SK-N-SH (cell line): Measurements from ENCODE around the gene RAB38. TPM values are rescaled to one million over a fixed set of nuclear protein-coding genes. Genes with fewer than 3 reads are reported as not detected.

ENCODE experiments used
- CTCF ChIA-PET: fragments of 300-600, 350-600 bp; formaldehyde crosslinking; extraction: SDS; loops from one replicate; lab custom pipeline; 2021; lab: Yijun Ruan, JAX
- POLR2A ChIA-PET: fragments of 350-600 bp; sonication (Branson Sonifier 250); formaldehyde crosslinking; extraction: SDS; loops from one replicate; lab custom pipeline; 2020; ENCODE audit warnings: antibody characterized with exemption, inconsistent platforms; lab: Yijun Ruan, JAX
- DNase-seq: peaks from one replicate; pipeline ENCODE4 v3.0.0; 2012
- H2AFZ ChIP-seq: fragments of 200-600 bp; sonication (generic); 2 replicates; pipeline ENCODE4 v1.8.1; 2016; ENCODE audit warnings: antibody characterized with exemption, mild to moderate bottlenecking, low read depth
- H3F3A ChIP-seq: fragments of 200-600 bp; sonication (generic); replicated peaks from 2 replicates; pipeline ENCODE3; 2016; ENCODE audit warnings: antibody characterized with exemption, mild to moderate bottlenecking; ENCODE audit not compliant: insufficient read depth
- H3K27ac ChIP-seq, 2 experiments: fragments of 200-500 bp in 1 of 2; fragments of 200-600 bp in 1 of 2; sonication (Bioruptor generic) in 1 of 2; sonication (generic), shearing (Covaris generic) in 1 of 2; 2 replicates each; pipeline versions ENCODE4 v1.5.1 to v1.6.1; 2014 to 2016; ENCODE audit warnings: low read depth in 2 of 2, inconsistent platforms in 1 of 2, low read length in 1 of 2, mild to moderate bottlenecking in 1 of 2, mixed read lengths in 1 of 2
- H3K27me3 ChIP-seq: fragments of 200-600 bp; sonication (generic), shearing (Covaris generic); 2 replicates; pipeline ENCODE4 v1.6.1; 2016; ENCODE audit warnings: mixed run types; ENCODE audit not compliant: insufficient read depth
- H3K36me3 ChIP-seq, 2 experiments: fragments of 200-500 bp in 1 of 2; fragments of 200-600 bp in 1 of 2; sonication (Bioruptor generic) in 1 of 2; sonication (generic) in 1 of 2; replicated peaks in 1 of 2; 2 replicates each; pipeline versions ENCODE3 to v1.5.1; 2014 to 2016; ENCODE audit warnings: low read length in 1 of 2, mild to moderate bottlenecking in 1 of 2; ENCODE audit not compliant: insufficient read depth in 2 of 2, control insufficient read depth in 1 of 2
- H3K4me1 ChIP-seq, 2 experiments: fragments of 200-500 bp in 1 of 2; fragments of 200-600 bp in 1 of 2; sonication (Bioruptor generic) in 1 of 2; sonication (generic), shearing (Covaris generic) in 1 of 2; 2 replicates each; pipeline versions ENCODE4 v1.5.1 to v1.6.1; 2014 to 2016; ENCODE audit warnings: low read depth in 1 of 2, low read length in 1 of 2, mixed run types in 1 of 2; ENCODE audit not compliant: insufficient read depth in 2 of 2, control insufficient read depth in 1 of 2
- H3K4me2 ChIP-seq: fragments of 200-600 bp; sonication (generic), shearing (Covaris generic); 2 replicates; pipeline ENCODE4 v1.6.1; 2017; ENCODE audit warnings: mixed run types
- H3K4me3 ChIP-seq, 2 experiments: fragments of 200-500 bp in 1 of 2; fragments of 200-600 bp in 1 of 2; sonication (Bioruptor generic) in 1 of 2; sonication (generic), shearing (Covaris generic) in 1 of 2; 2 replicates each; pipeline versions ENCODE4 v1.5.1 to v1.8.1; 2014 to 2016; ENCODE audit warnings: low read depth in 2 of 2, inconsistent platforms in 1 of 2, low read length in 1 of 2, mild to moderate bottlenecking in 1 of 2, mixed read lengths in 1 of 2, moderate library complexity in 1 of 2
- H3K79me2 ChIP-seq: fragments of 200-600 bp; sonication (generic); 2 replicates; pipeline ENCODE4 v1.8.1; 2017; ENCODE audit warnings: mild to moderate bottlenecking; ENCODE audit not compliant: insufficient read depth
- H3K9ac ChIP-seq: fragments of 200-600 bp; sonication (generic); 2 replicates; pipeline ENCODE4 v1.6.1; 2017; ENCODE audit warnings: mixed run types
- H3K9me2 ChIP-seq: fragments of 200-600 bp; sonication (generic); 2 replicates; pipeline ENCODE4 v1.6.1; 2017; ENCODE audit warnings: mixed run types
- H3K9me3 ChIP-seq: fragments of 200-600 bp; sonication (generic); 2 replicates; pipeline ENCODE4 v1.6.1; 2017; ENCODE audit warnings: mixed run types, mild to moderate bottlenecking, moderate library complexity
- H4K20me1 ChIP-seq: fragments of 200-600 bp; sonication (generic); 2 replicates; pipeline ENCODE4 v1.6.1; 2017; ENCODE audit warnings: mild to moderate bottlenecking, mixed run types; ENCODE audit not compliant: insufficient read depth
- CHD2 ChIP-seq: fragments of 150-350 bp; IDR thresholded peaks from 2 replicates; pipeline ENCODE4 v1.6.1; 2018; ENCODE audit warnings: low read length; ENCODE audit not compliant: partially characterized antibody
- CTCF ChIP-seq: fragments of 200-600 bp; sonication (generic); IDR thresholded peaks from 2 replicates; pipeline ENCODE4 v1.6.1; 2017; ENCODE audit warnings: antibody characterized with exemption, mild to moderate bottlenecking, moderate library complexity
- ELF1 ChIP-seq: IDR thresholded peaks from 2 replicates; pipeline ENCODE4 v1.4.0; 2012
- EP300 ChIP-seq, 2 experiments: IDR thresholded peaks; 2 replicates each; pipeline versions ENCODE4 v1.4.0 to v1.6.1; 2012; ENCODE audit warnings: borderline replicate concordance in 1 of 2, low read depth in 1 of 2, low read length in 1 of 2
- EZH2phosphoT487 ChIP-seq: fragments of 200-600 bp; sonication (generic); IDR thresholded peaks from 2 replicates; pipeline ENCODE4 v1.6.1; 2017; ENCODE audit warnings: low read depth, mixed run types, mild to moderate bottlenecking, antibody characterized with exemption, moderate library complexity, borderline replicate concordance
- FOSL2 ChIP-seq: IDR thresholded peaks from 2 replicates; pipeline ENCODE4 v1.4.0; 2012; ENCODE audit warnings: low read depth, mild to moderate bottlenecking, moderate library complexity, borderline replicate concordance
- GABPA ChIP-seq: IDR thresholded peaks from 2 replicates; pipeline ENCODE4 v1.4.0; 2012; ENCODE audit warnings: low read depth, mild to moderate bottlenecking
- JUND ChIP-seq: IDR thresholded peaks from 2 replicates; pipeline ENCODE4 v1.4.0; 2012
- MAX ChIP-seq: IDR thresholded peaks from 2 replicates; pipeline ENCODE4 v1.4.0; 2012; ENCODE audit warnings: low read depth
- MEF2A ChIP-seq: IDR thresholded peaks from 2 replicates; pipeline ENCODE4 v1.4.0; 2012; ENCODE audit warnings: low read depth, borderline replicate concordance
- NFIC ChIP-seq: IDR thresholded peaks from 2 replicates; pipeline ENCODE4 v1.4.0; 2012; ENCODE audit warnings: borderline replicate concordance
- RAD21 ChIP-seq: IDR thresholded peaks from 2 replicates; pipeline ENCODE4 v1.6.1; 2012; ENCODE audit warnings: mild to moderate bottlenecking, low read length
- REST ChIP-seq: IDR thresholded peaks from 2 replicates; pipeline ENCODE4 v1.6.1; 2012; ENCODE audit warnings: mild to moderate bottlenecking, low read depth, low read length, moderate library complexity
- RFX5 ChIP-seq: IDR thresholded peaks from 2 replicates; pipeline ENCODE4 v1.6.1; 2012; ENCODE audit warnings: mild to moderate bottlenecking, improper control_type of control experiment, low read length
- RXRA ChIP-seq: IDR thresholded peaks from 2 replicates; pipeline ENCODE4 v1.4.0; 2012; ENCODE audit warnings: low read depth, mild to moderate bottlenecking, borderline replicate concordance
- SIN3A ChIP-seq: IDR thresholded peaks from 2 replicates; pipeline ENCODE4 v1.6.1; 2012; ENCODE audit warnings: low read depth, mild to moderate bottlenecking, low read length, moderate library complexity, borderline replicate concordance
- USF1 ChIP-seq: IDR thresholded peaks from 2 replicates; pipeline ENCODE4 v1.4.0; 2012; ENCODE audit warnings: low read depth, borderline replicate concordance
- WGBS: methylation state at CpG from one replicate; pipeline ENCODE4 v1.1.6; 2017; ENCODE audit warnings: low lambda C conversion rate; 5-methylcytosine and 5-hydroxymethylcytosine counted together
- polyA plus RNA-seq, 3 experiments: library from polyadenylated mRNA; depleted of rRNA; stranded (reverse); fragments of >200 nt; gene quantifications; 2 replicates each; pipeline ENCODE4 v1.2.3, GENCODE V29; 2012

The RAB38 gene
- polyA plus RNA-seq, 1 of the 3 experiments (the other 2 are of a cell fraction), result 0.66 TPM

GRCh38 chr11:88089134-88089533, 86.1 kb downstream of the RAB38 start:
- no peak overlapping the region for H3K4me3 ChIP-seq
- POLR2A ChIA-PET, result no interaction called here
- no peaks in the 10 kb centered on the region for H3K79me2 ChIP-seq
- H2AFZ ChIP-seq, result no peak overlapping the region
- H3K36me3 ChIP-seq, result no peaks in the 10 kb centered on the region
- no peaks in the 10 kb centered on the region for H3K4me1 ChIP-seq
- 0% methylated on average over 1 of the region's 1 CpG for WGBS
- H3K27me3 ChIP-seq, result no peaks in the 10 kb centered on the region
- H3K9ac ChIP-seq, result no peak overlapping the region
- TF ChIP-seq RFX5 (no peak), GABPA (no peak), EZH2phosphoT487 (no peak), MAX (no peak), JUND (no peak), NFIC (no peak), CTCF (no peak), REST (no peak), FOSL2 (no peak), ELF1 (no peak), CHD2 (no peak), RXRA (no peak), RAD21 (no peak), EP300 (IDR thresholded peaks at IDR 0.05; ENCODE audit: borderline replicate concordance in 1 of 2, low read depth in 1 of 2, low read length in 1 of 2) (no peak), USF1 (no peak), MEF2A (no peak), SIN3A (no peak)
- H3K9me2 ChIP-seq, result no peaks in the 10 kb centered on the region
- no peaks in the 10 kb centered on the region for H4K20me1 ChIP-seq
- no peaks in the 10 kb centered on the region for H3K9me3 ChIP-seq
- CTCF ChIA-PET, result no interaction called here
- no peaks in the 10 kb centered on the region for H3F3A ChIP-seq
- no peak for DNase-seq
- no peak overlapping the region for H3K4me2 ChIP-seq
- no peak overlapping the region for H3K27ac ChIP-seq
